Measurements from ENCODE around the gene ACBD4.

The ACBD4 gene, protein sequence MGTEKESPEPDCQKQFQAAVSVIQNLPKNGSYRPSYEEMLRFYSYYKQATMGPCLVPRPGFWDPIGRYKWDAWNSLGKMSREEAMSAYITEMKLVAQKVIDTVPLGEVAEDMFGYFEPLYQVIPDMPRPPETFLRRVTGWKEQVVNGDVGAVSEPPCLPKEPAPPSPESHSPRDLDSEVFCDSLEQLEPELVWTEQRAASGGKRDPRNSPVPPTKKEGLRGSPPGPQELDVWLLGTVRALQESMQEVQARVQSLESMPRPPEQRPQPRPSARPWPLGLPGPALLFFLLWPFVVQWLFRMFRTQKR

DNA sequence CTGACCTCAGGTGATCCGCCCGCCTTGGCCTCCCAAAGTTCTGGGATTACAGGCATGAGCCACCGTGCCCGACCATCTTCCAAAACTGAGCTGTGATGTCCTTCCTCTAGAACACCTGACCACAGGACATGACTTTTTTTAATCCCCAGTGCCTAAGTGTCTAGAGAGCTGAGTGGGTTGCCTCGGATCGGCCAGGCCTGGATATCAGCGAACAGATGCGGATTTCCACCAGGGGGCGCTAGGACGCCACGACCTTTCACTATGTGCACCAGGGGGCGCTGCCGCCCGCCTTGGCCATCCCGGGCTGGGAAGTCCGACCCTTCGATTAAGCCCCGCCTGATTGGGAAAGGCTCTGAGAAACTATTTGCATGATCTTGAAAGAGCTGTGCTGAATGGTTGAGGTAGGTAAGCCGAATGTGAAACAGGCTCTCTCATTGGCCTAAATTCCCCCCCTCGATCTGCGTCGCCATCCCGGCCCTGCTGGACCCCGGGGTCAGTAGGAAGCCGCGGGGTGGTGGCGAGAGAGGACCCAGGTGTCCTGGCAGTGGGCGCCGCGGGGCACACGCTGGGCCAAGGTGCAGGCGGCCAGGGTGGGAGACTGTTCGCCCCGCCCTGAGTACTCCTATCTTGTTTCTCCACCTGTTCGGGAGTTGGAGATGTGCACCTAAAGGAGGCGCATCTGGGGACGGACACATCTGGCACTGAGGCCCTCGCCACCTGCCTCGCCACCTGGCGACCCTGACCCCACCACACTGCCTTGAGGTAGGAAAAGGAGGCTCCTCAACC, at the start of gene ACBD4:
TSS of gene ACBD4 (plus strand) at position 496 of the 786 bp plus-strand sequence. CDS start 458 bp downstream, outside the sequence.
- DNase-seq: peak; percentile 90 to 97

GRCh38 chr17:45086391-45086790, 49.1 kb upstream of the ACBD4 start:
- DNase-seq: no peak

- DNase-seq: no peak
Measured at GRCh38 chr17:45086865-45087503, 48.5 kb upstream of the ACBD4 start.

DNA sequence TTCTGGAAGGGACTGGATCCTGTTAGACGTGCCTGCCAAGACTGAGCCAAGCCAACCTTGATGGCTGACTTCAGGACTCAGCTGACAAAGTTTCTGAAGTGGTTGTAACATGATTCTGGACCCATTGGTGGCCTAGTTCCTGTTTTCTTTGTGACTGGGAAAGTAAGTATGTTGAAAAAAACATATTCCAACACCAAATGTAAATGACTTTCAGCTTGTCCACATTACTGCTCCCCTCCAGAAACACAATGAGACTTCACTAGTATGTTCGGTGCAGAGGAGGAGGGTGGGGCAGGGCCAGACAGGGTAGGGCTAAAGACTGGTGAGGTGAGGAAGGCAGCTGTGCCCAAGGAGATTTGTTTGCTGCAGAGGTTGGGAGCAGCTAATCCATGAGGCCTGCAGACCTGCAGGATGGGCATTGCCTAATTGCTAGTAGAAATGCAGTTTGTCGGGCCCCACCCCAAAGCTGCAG, 47.9 kb upstream of the ACBD4 start:
- no peak for DNase-seq

DNA sequence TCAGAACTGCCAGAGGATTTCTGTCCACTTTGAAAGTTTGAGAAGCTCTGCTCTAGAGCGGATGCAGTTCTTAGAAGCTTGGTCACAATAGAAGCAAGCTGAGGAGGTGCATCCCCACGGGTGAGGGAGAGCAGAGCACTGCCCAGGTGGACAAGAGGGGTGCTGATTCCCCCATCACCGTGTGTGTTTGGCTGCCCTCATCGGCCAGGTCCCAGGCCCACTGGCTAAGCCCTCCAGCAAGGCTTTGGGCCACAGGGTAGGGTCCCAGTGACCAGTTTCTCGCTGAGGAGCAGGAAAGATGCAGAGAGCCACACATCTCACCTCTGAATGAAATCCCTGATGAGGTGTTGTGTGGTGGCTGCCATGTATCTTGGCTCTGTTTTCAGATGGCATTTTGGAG, 47.5 kb upstream of the ACBD4 start:
- DNase-seq: no peak

DNA sequence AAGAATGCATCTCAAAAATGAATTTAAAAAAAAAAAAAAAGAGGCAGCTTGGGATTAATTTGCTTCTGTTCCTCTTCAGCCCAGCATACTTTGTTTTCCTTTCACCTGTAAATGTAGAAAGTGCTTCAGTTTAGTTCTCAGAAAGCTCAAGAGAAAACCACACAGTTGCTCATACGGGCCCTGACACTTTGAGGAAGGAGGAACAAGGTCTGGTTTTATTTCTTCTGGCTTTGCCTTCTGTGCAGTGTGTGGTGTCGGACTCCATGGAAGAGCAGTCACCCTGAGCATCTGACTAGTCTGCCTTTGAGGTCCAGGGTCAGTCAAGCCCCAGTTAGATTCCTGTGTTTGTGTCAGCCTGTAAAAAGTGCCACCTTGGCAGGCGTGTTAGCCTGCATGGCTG, 46.7 kb upstream of the ACBD4 start:
- no peak for DNase-seq

DNA sequence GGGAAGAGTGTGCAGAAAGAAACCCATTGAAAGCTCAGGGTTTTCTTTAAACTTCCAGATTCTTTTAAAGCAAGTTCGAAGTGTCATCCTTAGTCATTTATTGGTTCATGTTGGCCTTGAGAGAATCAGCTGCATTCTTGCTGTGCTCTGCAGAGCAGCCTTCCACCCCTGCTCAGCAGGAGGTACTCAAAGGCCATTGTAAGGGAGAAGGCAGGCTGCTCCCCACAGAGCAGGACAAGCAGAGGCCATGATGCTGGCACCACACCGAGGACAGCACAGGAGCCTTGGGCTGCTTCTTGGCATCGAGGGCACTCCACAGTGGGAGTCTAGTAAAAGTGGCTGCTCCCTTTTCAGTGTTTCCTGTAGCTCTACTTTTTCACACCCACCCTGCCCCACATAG, 44.8 kb upstream of the ACBD4 start:
- DNase-seq: no peak

DNA sequence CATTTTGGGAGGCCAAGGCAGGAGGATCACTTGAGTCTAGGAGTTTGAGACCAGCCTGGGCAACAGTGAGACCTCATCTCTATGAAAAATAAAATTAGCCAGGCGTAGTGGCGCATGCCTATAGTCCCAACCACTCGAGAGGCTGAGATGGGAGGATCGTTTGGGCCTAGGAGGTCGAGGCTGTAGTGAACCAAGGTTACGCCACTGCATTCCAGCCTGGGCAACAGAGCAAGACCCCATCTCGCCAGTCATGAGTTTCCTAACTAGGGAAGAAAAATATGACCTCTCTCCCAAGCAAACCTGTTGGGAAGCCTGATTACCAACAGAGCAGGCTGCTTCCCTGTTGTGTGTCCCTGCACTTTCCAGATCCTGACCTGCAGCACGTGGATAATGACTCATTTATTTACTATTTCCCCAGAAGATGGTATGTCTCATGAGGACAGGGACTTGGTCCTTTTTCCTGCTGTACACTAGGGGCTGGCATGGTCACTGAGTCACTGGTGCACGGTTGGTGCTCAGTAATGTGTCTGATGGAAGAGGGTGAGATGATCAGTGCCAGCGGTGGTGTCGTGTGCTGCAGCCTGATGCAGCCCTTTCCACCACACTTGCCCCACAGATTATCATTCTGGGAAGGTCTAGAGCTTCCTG, 43.6 kb upstream of the ACBD4 start:
- DNase-seq: no peak

- no peak for DNase-seq
Measured at GRCh38 chr17:45092911-45093430, 42.5 kb upstream of the ACBD4 start.

DNA sequence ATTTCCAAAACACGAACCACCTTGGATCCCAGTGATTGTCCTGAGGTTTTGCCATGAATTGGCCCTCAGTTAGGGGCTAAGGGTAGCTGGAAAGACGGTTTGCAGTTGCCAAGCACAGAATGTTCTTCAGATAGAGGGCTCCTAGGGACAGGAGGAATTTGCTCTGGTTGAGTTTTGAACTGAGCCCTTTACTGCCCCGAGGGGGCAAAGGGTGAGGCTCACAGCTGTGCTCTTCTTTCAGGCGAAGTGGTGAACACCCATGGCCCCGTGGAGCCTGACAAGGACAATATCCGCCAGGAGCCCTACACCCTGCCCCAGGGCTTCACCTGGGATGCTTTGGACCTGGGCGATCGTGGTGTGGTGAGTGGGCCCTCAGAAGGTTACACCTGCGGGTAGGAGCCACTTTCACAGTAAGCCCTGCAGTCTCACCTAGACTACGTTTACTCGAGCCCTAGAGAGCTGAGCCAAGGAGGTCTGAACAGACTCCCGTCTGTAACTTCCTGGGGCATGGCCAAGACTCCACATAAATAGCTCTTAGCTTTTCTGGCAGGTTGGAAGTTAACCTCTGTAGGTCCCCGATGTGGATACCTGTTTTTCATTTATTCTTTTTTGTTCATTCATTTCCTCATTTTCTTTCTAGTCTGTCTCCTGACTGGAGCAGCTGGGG, 41.9 kb upstream of the ACBD4 start:
- no peak for DNase-seq

GRCh38 chr17:45096141-45096540, 39.3 kb upstream of the ACBD4 start:
- DNase-seq: peak in 1 of 2 donors; percentile 41

- DNase-seq: no peak
Measured at GRCh38 chr17:45096926-45097325, 38.6 kb upstream of the ACBD4 start.

DNA sequence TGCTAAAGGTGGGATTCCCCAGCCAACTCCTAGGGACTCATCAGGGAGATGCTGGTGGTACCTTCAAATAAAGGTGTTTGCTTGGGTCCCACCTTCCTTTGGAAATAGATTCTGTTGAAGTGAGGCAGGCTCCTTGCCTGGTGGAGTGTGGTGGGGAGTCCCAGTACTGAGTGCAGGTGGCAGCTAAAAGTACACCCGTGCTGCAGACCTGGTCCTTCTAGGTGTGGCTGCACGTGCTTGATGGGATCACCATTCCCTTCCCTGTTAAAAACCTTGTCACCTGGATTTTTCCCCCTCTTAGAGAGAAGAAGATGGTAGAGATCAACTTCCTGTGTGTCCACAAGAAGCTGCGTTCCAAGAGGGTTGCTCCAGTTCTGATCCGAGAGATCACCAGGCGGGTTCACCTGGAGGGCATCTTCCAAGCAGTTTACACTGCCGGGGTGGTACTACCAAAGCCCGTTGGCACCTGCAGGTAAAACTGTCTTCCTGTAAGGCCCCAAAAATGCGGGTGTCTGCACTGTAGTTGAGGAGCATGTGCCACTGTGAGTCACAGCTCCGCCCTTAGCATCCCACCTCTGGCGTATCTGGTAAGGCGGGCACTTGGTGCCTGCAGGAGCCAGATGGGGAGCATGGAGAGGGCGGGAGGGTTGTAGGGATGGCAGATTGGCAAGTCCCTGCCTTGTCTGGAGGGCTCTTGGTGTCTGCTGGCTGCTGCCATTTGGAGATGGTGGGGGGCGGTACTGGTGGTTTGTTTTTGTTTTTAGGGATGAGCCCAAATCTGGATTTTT, 37.2 kb upstream of the ACBD4 start:
- DNase-seq: no peak

DNA sequence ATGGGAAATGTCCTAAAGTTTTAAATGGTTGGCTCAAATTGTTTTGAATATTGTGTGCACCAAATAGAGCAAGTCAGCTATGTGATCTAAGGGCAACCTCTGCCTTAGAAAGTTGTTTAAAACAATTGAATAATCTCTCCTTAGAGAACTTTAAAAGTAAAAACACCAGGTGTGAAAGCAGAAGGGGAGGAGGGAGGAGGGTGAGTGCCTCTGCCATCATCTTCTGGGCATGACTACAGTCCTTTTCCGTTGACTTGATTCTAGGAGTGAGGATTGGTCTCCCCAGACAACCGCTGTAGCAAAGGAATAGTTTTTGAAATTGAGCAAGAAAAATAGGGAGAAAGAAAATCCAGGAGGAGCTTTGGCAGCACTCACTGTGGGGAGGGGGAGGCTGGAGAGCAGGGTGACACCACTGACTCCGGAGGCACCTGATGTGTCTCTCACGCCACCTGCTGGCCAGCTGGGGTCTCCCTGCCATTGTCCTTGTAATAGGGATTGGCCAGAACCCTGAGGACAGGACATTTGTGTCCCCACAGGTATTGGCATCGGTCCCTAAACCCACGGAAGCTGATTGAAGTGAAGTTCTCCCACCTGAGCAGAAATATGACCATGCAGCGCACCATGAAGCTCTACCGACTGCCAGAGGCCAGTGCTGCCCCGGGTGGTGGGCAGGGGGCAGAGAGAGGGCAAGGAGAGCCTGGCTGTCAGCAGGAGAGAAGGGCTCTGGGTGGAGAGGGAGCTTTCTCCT, 36.4 kb upstream of the ACBD4 start:
- DNase-seq: peak; percentile 30 to 35

DNA sequence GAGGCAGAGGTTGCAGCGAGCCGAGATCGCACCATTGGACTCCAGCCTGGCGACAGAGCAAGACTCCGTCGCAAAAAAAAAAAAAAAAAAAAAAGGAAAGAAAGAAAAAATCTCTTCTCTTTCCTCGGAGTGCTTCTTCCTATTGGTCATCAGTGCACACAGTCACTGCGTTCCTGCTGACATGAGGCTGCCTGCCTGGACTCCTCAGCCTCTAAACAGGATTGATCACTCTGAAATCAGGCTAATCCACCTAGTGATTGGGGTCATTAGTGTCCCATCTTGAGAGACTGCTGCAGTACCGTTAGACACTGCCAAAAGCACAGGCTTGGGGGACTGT, 34.0 kb upstream of the ACBD4 start:
- DNase-seq: no peak

GRCh38 chr17:45101883-45102811, 33.3 kb upstream of the ACBD4 start:
- DNase-seq: no peak

- DNase-seq: no peak
Measured at GRCh38 chr17:45102856-45103255, 32.6 kb upstream of the ACBD4 start.

DNA sequence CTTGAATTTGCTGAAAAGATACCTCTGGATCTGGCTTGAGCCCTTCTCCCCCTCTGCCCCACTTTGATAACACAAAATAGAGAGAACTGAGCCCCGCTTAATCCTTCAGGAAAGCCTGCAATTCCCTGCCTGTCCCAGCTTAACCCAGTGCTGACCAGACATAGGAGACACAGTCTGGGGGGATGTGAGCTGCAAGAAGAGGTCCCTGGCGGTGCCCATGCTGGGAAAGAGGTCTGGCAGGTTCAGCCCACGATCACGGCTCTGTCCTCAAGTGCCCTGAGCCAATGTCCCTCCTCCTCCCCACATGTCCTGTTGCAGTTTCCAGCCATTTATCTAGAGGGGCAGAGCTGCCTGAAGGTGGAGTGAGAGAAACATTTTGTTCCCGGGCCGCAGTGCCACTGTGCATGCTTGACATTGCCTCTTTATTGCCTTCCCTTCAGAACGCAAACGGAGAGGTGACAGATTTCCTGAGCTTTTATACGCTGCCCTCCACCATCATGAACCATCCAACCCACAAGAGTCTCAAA, 32.2 kb upstream of the ACBD4 start:
- DNase-seq: no peak

GRCh38 chr17:45104029-45104428, 31.5 kb upstream of the ACBD4 start:
- DNase-seq: no peak

GRCh38 chr17:45104497-45104896, 31.0 kb upstream of the ACBD4 start:
- DNase-seq: no peak
